ENCODE results near the gene H6PD. TPM values are rescaled to one million over a fixed set of nuclear protein-coding genes. Genes with fewer than 3 reads are reported as not detected.

The H6PD gene
- total and polyA plus RNA-seq, 9 of the 15 experiments (the other 6 are each of a cell fraction or from before 2014, with no cell fraction given): 0.04 to 2.5 (median 0.95) TPM

- FAIRE-seq (no peak), DNase-seq (ENCODE audit: extremely low read depth in 1 of 4, low spot score in 3 of 4) (no peak), ATAC-seq (no peak)
- H3K4me3 ChIP-seq: no peak overlapping the region
- intact Hi-C loops (cut with micrococcal nuclease): no loop called here
- no peak overlapping the region for H3K27ac ChIP-seq (ENCODE audit: extremely low read depth, low read depth, low read length)
- no peaks in the 10 kb centered on the region for H3K9me1 ChIP-seq (ENCODE audit: control insufficient read depth, insufficient read depth, low read length)
- peaks cover 6 to 20% of the 10 kb centered on the region in 2 experiments; a peak in 4 of 5 replicates for H3K4me1 ChIP-seq (replicated peaks in 1 of 2; ENCODE audit: control insufficient read depth in 2 of 2, insufficient read depth in 2 of 2, low read length in 2 of 2)
- BruUV-seq (replicated peaks): no TSS peak
- H3K9me3 ChIP-seq (replicated peaks; ENCODE audit: control insufficient read depth, insufficient read depth, low read depth, low read length): no peaks in the 10 kb centered on the region
- 52% methylated on average over 10 of the region's 10 CpGs for WGBS (ENCODE audit: insufficient coverage, low coverage, missing lambda C conversion rate)
- in situ Hi-C loops (cut with MboI): no loop called here
- POLR2A ChIA-PET: no interaction called here
- H3K9ac ChIP-seq (ENCODE audit: insufficient read depth in 1 of 2, low read depth in 2 of 2, low read length in 2 of 2): no peak overlapping the region
- H2AFZ ChIP-seq (ENCODE audit: low read depth, low read length): no peak overlapping the region
- CTCF ChIA-PET (ENCODE audit: low intra/inter-chr PET ratio): interaction anchor here (1.3 kb wide), 1 partner anchor 160 kb away, joined by 3 read pairs; no protein-coding TSS in a partner anchor
- 0 out of 2 replicates have a peak, but pooled peaks cover 12% of the 10 kb centered on the region for H4K20me1 ChIP-seq (replicated peaks; ENCODE audit: control insufficient read depth, insufficient read depth, low read length)
- no peaks in the 10 kb centered on the region for H3K79me2 ChIP-seq (ENCODE audit: control insufficient read depth, insufficient read depth, low read length)
- peaks cover 26 to 52% of the 10 kb centered on the region in 2 experiments for H3K27me3 ChIP-seq (ENCODE audit: control insufficient read depth in 2 of 2, insufficient read depth in 2 of 2, low read length in 2 of 2)
- H3K4me2 ChIP-seq (ENCODE audit: insufficient read depth, low read length): no peak overlapping the region
- H3K36me3 ChIP-seq (ENCODE audit: control insufficient read depth, insufficient read depth, low read length): no peaks in the 10 kb centered on the region
- TF ChIP-seq NELFE (IDR thresholded peaks at IDR 0.05; ENCODE audit: insufficient read depth, insufficient read length) (no peak), BCOR (IDR thresholded peaks at IDR 0.05) (0 out of 2 replicates have a peak, but pooled peaks have one; percentile 32), ZBTB33 (CRISPR knock-in tag; IDR thresholded peaks at IDR 0.05) (no peak), GABPB2 (CRISPR knock-in tag; conservative IDR thresholded peaks at IDR 0.05) (no peak), BRD9 (IDR thresholded peaks at IDR 0.05; ENCODE audit: low read depth, partially characterized antibody) (no peak), KLF6 (CRISPR knock-in tag; IDR thresholded peaks at IDR 0.05; ENCODE audit: borderline replicate concordance) (no peak), ZC3H8 (IDR thresholded peaks at IDR 0.05) (no peak), ZNF764 (CRISPR knock-in tag; IDR thresholded peaks at IDR 0.05; ENCODE audit: low read depth) (no peak), PRDM10 (IDR thresholded peaks at IDR 0.05; ENCODE audit: partially characterized antibody) (peak; percentile 11), MED1 (CRISPR knock-in tag; IDR thresholded peaks at IDR 0.05; ENCODE audit: borderline replicate concordance) (no peak), FOXJ2 (tag; IDR thresholded peaks at IDR 0.05) (no peak), NR1H2 (CRISPR knock-in tag; IDR thresholded peaks at IDR 0.05) (no peak), ARID3B (CRISPR knock-in tag; IDR thresholded peaks at IDR 0.05; ENCODE audit: borderline replicate concordance) (no peak), NCOA6 (IDR thresholded peaks at IDR 0.05) (no peak), ETV6 (IDR thresholded peaks at IDR 0.05; ENCODE audit: borderline replicate concordance in 1 of 2, low read depth in 2 of 2, low read length in 1 of 2) (no peak), ETV6 (CRISPR knock-in tag; IDR thresholded peaks at IDR 0.05; ENCODE audit: borderline replicate concordance) (no peak)
Measured at GRCh38 chr1:9294910-9295636, 60.5 kb downstream of the H6PD start.
